CD14-positive monocyte (primary cell): ENCODE results near the gene IST1. TPM values are rescaled to one million over a fixed set of nuclear protein-coding genes. Genes with fewer than 3 reads are reported as not detected.

Source experiments
- DNase-seq, 3 donors: peaks; one replicate each; pipeline ENCODE4 v3.0.0-alpha.2; 2011 to 2022
- H2AFZ ChIP-seq: 2 replicates; pipeline ENCODE4 v1.6.0; 2012; ENCODE audit warnings: mild to moderate bottlenecking, low read depth, low read length, inconsistent platforms; ENCODE audit not compliant: insufficient read depth, poor library complexity, severe bottlenecking
- H3K27ac ChIP-seq, 2 donors: 1 replicate in 1 of 2; 2 replicates in 1 of 2; pipeline ENCODE4 v1.5.1; 2012 to 2013; ENCODE audit warnings: low read length in 2 of 2, control low read depth in 1 of 2, inconsistent platforms in 1 of 2, low read depth in 1 of 2, mild to moderate bottlenecking in 1 of 2
- H3K27me3 ChIP-seq, 2 donors: one replicate each; pipeline versions ENCODE4 v1.6.0 to v1.6.1; 2011 to 2013; ENCODE audit warnings: low read length in 2 of 2; ENCODE audit not compliant: control insufficient read depth in 2 of 2, insufficient read depth in 2 of 2
- H3K36me3 ChIP-seq, 2 donors: replicated peaks in 1 of 2; 1 replicate in 1 of 2; 2 replicates in 1 of 2; pipeline versions ENCODE4 v1.5.1 to v1.6.1; 2012 to 2013; ENCODE audit warnings: low read length in 2 of 2, control low read depth in 1 of 2, inconsistent platforms in 1 of 2, mild to moderate bottlenecking in 1 of 2; ENCODE audit not compliant: insufficient read depth in 2 of 2, control insufficient read depth in 1 of 2
- H3K4me1 ChIP-seq, 2 donors: 1 replicate in 1 of 2; 2 replicates in 1 of 2; pipeline versions ENCODE4 v1.5.1 to v1.6.1; 2012 to 2013; ENCODE audit warnings: low read length in 2 of 2, control low read depth in 1 of 2, inconsistent platforms in 1 of 2, mild to moderate bottlenecking in 1 of 2, moderate library complexity in 1 of 2; ENCODE audit not compliant: insufficient read depth in 2 of 2, control insufficient read depth in 1 of 2
- H3K4me2 ChIP-seq: replicated peaks from 2 replicates; pipeline ENCODE3; 2012; ENCODE audit warnings: low read length, moderate library complexity, mild to moderate bottlenecking; ENCODE audit not compliant: poor library complexity, severe bottlenecking; ENCODE audit errors: extremely low read depth
- H3K4me3 ChIP-seq, 3 experiments: fragments of 200-600 bp in 1 of 3; sonication (generic) in 1 of 3; replicated peaks in 1 of 3; 1 replicate in 2 of 3; 2 replicates in 1 of 3; pipeline ENCODE4 v1.5.1; 2011 to 2013; ENCODE audit warnings: low read length in 3 of 3, mild to moderate bottlenecking in 3 of 3, control low read depth in 2 of 3, low read depth in 2 of 3, inconsistent platforms in 1 of 3, moderate library complexity in 1 of 3
- H3K79me2 ChIP-seq: 2 replicates; pipeline ENCODE4 v1.6.0; 2012; ENCODE audit warnings: mild to moderate bottlenecking, control low read depth, inconsistent platforms, low read length, moderate library complexity; ENCODE audit not compliant: insufficient read depth
- H3K9ac ChIP-seq: 2 replicates; pipeline ENCODE4 v1.6.0; 2017; ENCODE audit warnings: low read length, mild to moderate bottlenecking; ENCODE audit not compliant: insufficient read depth, poor library complexity, severe bottlenecking
- H3K9me3 ChIP-seq, 2 donors: replicated peaks in 1 of 2; 1 replicate in 1 of 2; 2 replicates in 1 of 2; pipeline versions ENCODE4 v1.5.1 to v1.6.1; 2012 to 2013; ENCODE audit warnings: low read length in 2 of 2, control low read depth in 1 of 2; ENCODE audit not compliant: control insufficient read depth in 1 of 2, insufficient read depth in 1 of 2
- H4K20me1 ChIP-seq: 2 replicates; pipeline ENCODE4 v1.6.0; 2012; ENCODE audit warnings: mild to moderate bottlenecking, low read length, control low read depth, moderate library complexity; ENCODE audit not compliant: insufficient read depth
- H3K27ac Mint-ChIP-seq, 7 donors: one replicate each; pipeline ENCODE4 v1.8.0; 2020; ENCODE audit warnings: mild to moderate bottlenecking in 7 of 7, mixed read lengths in 7 of 7, moderate library complexity in 6 of 7, inconsistent platforms in 2 of 7
- H3K27me3 Mint-ChIP-seq, 3 donors: one replicate each; pipeline ENCODE4 v1.8.0; 2021 to 2022; ENCODE audit warnings: low read depth in 3 of 3, mild to moderate bottlenecking in 3 of 3, mixed read lengths in 3 of 3, moderate library complexity in 3 of 3, inconsistent platforms in 1 of 3
- H3K36me3 Mint-ChIP-seq, 2 donors: one replicate each; pipeline ENCODE4 v1.8.0; 2020; ENCODE audit warnings: mixed read lengths in 2 of 2, inconsistent platforms in 1 of 2, mild to moderate bottlenecking in 1 of 2
- H3K4me1 Mint-ChIP-seq: one replicate; pipeline ENCODE4 v1.8.0; 2020; ENCODE audit warnings: mild to moderate bottlenecking, mixed read lengths
- H3K4me3 Mint-ChIP-seq, 2 donors: one replicate each; pipeline ENCODE4 v1.8.0; 2020; ENCODE audit warnings: mild to moderate bottlenecking in 2 of 2, mixed read lengths in 2 of 2, moderate library complexity in 1 of 2
- H3K9me3 Mint-ChIP-seq, 7 donors: one replicate each; pipeline ENCODE4 v1.8.0; 2020 to 2022; ENCODE audit warnings: mixed read lengths in 7 of 7, mild to moderate bottlenecking in 6 of 7, moderate library complexity in 6 of 7, inconsistent platforms in 2 of 7
- CTCF ChIP-seq: fragments of 200-600 bp; IDR thresholded peaks from one replicate; pipeline ENCODE4 v1.8.0; 2022; ENCODE audit warnings: antibody characterized with exemption, mild to moderate bottlenecking
- WGBS: methylation state at CpG from one replicate; pipeline ENCODE4 v1.1.5; 2013; ENCODE audit warnings: missing lambda C conversion rate; ENCODE audit not compliant: insufficient coverage; 5-methylcytosine and 5-hydroxymethylcytosine counted together
- intact Hi-C, 2 donors: fragments of 100-400 bp; cut with micrococcal nuclease; formaldehyde crosslinking; loops; one replicate each; pipeline versions ENCODE4 v1.15.0 to v1.15.1; 2023
- polyA plus RNA-seq, 3 donors: library from polyadenylated mRNA; depleted of rRNA in 1 of 3; unstranded in 2 of 3; stranded (reverse) in 1 of 3; fragments of 300-500 nt in 2 of 3; fragments of >200 nt in 1 of 3; fragmentation: Illumina TruSeq in 2 of 3; gene quantifications; 1 replicate in 2 of 3; 2 replicates in 1 of 3; pipeline ENCODE4 v1.2.3, GENCODE V29; 2012 to 2021

Gene IST1
- polyA plus RNA-seq, 3 donors: 81.3 to 233 (median 102) TPM

GRCh38 chr16:71945616-71946015 is 50.3 kb downstream of the IST1 start:
- no peaks in the 10 kb centered on the region for H3K4me1 ChIP-seq
- Mint-ChIP-seq H3K4me1 (peaks cover 7% of the 10 kb centered on the region), H3K27ac (no peak overlapping the region), H3K27me3 (peaks cover 0 to 1% (median 0%) of the 10 kb centered on the region in 3 donors), H3K36me3 (no peaks in the 10 kb centered on the region), H3K4me3 (no peak overlapping the region), H3K9me3 (no peaks in the 10 kb centered on the region)
- no peak for DNase-seq
- no peaks in the 10 kb centered on the region for H3K9me3 ChIP-seq
- H3K36me3 ChIP-seq: no peaks in the 10 kb centered on the region
- H2AFZ ChIP-seq: no peak overlapping the region
- no peak for TF ChIP-seq CTCF
- WGBS: 67% methylated on average over 3 of the region's 6 CpGs
- H3K4me2 ChIP-seq: no peak overlapping the region
- H3K27me3 ChIP-seq: no peaks in the 10 kb centered on the region
- H3K27ac ChIP-seq: no peak overlapping the region
- H3K9ac ChIP-seq: no peak overlapping the region
- intact Hi-C loops: no loop called here
- H4K20me1 ChIP-seq: no peaks in the 10 kb centered on the region
- no peak overlapping the region for H3K4me3 ChIP-seq
- H3K79me2 ChIP-seq: no peaks in the 10 kb centered on the region

- no peak overlapping the region for H3K4me3 Mint-ChIP-seq
- peaks cover 14 to 18% of the 10 kb centered on the region in 2 donors for H3K4me1 ChIP-seq
Measured at GRCh38 chr16:71952825-71953224, 57.5 kb downstream of the IST1 start.

More at GRCh38 chr16:71952825-71953224, 57.5 kb downstream of the IST1 start:
- Mint-ChIP-seq H3K9me3 (no peaks in the 10 kb centered on the region), H3K27ac (no peak overlapping the region), H3K27me3 (peaks cover 0 to 2% (median 1%) of the 10 kb centered on the region in 3 donors), H3K4me1 (peaks cover 28% of the 10 kb centered on the region), H3K36me3 (no peaks in the 10 kb centered on the region)
- Histone ChIP-seq H2AFZ (no peak overlapping the region), H3K9ac (no peak overlapping the region), H3K27me3 (no peaks in the 10 kb centered on the region), H4K20me1 (no peaks in the 10 kb centered on the region), H3K4me2 (no peak overlapping the region), H3K27ac (no peak overlapping the region), H3K36me3 (no peaks in the 10 kb centered on the region), H3K9me3 (no peaks in the 10 kb centered on the region), H3K4me3 (no peak overlapping the region), H3K79me2 (no peaks in the 10 kb centered on the region)
- no peak for DNase-seq
- no CpG with 5 or more reads among the region's 5 CpGs for WGBS
- TF ChIP-seq CTCF: no peak
- intact Hi-C loops: no loop called here
